Parathyroid adenoma (tissue), 2 donors: Measurements from ENCODE around the gene AREG.

Source experiments
- H2AFZ ChIP-seq: fragments of 300-600 bp; sonication (generic); one replicate; pipeline ENCODE4 v1.7.0; 2017; ENCODE audit warnings: antibody characterized with exemption, mild to moderate bottlenecking
- H3K27ac ChIP-seq: fragments of 300-600 bp; sonication (generic); one replicate; pipeline ENCODE4 v1.7.0; 2017
- H3K27me3 ChIP-seq: fragments of 300-600 bp; sonication (generic); one replicate; pipeline ENCODE4 v1.7.0; 2017; ENCODE audit warnings: low read length; ENCODE audit not compliant: control insufficient read depth, insufficient read depth
- H3K36me3 ChIP-seq: fragments of 300-600 bp; sonication (generic); one replicate; pipeline ENCODE4 v1.7.0; 2017; ENCODE audit warnings: low read length; ENCODE audit not compliant: control insufficient read depth, insufficient read depth
- H3K4me1 ChIP-seq: fragments of 300-600 bp; sonication (generic); one replicate; pipeline ENCODE4 v1.7.0; 2017; ENCODE audit warnings: control low read depth
- H3K4me2 ChIP-seq: fragments of 300-600 bp; sonication (generic); one replicate; pipeline ENCODE4 v1.7.0; 2017; ENCODE audit warnings: low read length
- H3K4me3 ChIP-seq: fragments of 300-600 bp; sonication (generic); one replicate; pipeline ENCODE4 v1.7.0; 2017; ENCODE audit warnings: low read depth, low read length
- H3K79me2 ChIP-seq: fragments of 300-600 bp; sonication (generic); one replicate; pipeline ENCODE4 v1.7.0; 2017; ENCODE audit warnings: control low read depth
- H3K9ac ChIP-seq: fragments of 300-600 bp; sonication (generic); one replicate; pipeline ENCODE4 v1.7.0; 2017; ENCODE audit warnings: mild to moderate bottlenecking
- H3K9me3 ChIP-seq: fragments of 300-600 bp; sonication (generic); one replicate; pipeline ENCODE4 v1.7.0; 2017; ENCODE audit warnings: low read length; ENCODE audit not compliant: control insufficient read depth
- TF ChIP-seq, protein P1 (sequence below): fragments of 300-600 bp; sonication (generic); IDR thresholded peaks from one replicate; pipeline ENCODE4 v1.7.0; 2017; ENCODE audit warnings: antibody characterized with exemption, mild to moderate bottlenecking
- donor health status: primary hyperparathyroidism.

AREG gene

DNA sequence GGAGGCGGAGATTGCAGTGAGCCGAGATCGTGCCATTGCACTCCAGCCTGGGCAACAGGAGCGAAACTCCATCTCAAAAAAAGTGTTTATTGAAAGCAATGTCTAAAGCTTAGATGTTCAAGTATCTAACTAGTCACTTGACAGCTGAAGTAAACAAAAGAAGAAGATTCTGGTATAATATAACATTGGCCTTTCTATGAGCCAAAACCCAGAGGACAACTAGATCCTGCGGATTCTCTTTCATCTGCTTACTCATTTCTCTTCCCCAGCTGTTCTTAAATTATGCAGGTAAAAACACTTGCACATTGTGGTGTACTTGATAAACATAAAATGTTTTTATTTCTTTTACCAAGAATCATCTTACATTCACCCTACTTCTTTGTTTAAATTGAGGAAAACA, 24.1 kb upstream of the AREG start:
- Histone ChIP-seq H3K27me3 (no peaks in the 10 kb centered on the region), H2AFZ (no peak overlapping the region), H3K4me3 (no peak overlapping the region), H3K9me3 (no peaks in the 10 kb centered on the region), H3K36me3 (no peaks in the 10 kb centered on the region), H3K4me1 (no peaks in the 10 kb centered on the region), H3K27ac (no peak overlapping the region), H3K4me2 (no peak overlapping the region), H3K9ac (no peak overlapping the region), H3K79me2 (no peaks in the 10 kb centered on the region)
- TF ChIP-seq, protein P1, sequence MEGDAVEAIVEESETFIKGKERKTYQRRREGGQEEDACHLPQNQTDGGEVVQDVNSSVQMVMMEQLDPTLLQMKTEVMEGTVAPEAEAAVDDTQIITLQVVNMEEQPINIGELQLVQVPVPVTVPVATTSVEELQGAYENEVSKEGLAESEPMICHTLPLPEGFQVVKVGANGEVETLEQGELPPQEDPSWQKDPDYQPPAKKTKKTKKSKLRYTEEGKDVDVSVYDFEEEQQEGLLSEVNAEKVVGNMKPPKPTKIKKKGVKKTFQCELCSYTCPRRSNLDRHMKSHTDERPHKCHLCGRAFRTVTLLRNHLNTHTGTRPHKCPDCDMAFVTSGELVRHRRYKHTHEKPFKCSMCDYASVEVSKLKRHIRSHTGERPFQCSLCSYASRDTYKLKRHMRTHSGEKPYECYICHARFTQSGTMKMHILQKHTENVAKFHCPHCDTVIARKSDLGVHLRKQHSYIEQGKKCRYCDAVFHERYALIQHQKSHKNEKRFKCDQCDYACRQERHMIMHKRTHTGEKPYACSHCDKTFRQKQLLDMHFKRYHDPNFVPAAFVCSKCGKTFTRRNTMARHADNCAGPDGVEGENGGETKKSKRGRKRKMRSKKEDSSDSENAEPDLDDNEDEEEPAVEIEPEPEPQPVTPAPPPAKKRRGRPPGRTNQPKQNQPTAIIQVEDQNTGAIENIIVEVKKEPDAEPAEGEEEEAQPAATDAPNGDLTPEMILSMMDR: no peak

DNA sequence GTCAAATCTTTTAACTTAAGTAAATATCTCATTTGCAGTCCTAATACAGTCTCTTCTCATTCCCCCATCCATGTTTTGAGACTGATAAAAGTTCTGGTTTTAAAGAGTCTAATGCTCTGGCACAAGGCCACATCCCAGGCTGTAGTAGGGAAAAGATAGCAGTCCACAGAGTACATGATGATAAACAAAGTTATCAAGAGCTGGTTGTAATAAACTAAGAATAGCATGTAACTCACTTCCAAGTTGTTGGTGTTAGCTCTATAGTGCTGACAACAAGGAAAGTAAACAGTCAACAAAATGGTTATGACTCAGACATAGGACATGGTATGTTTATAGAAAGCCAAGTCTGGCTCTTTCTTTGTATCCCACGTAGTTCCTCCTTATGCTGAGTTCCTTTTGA, 21.8 kb upstream of the AREG start:
- H3K9ac ChIP-seq: no peak overlapping the region
- no peak overlapping the region for H3K4me2 ChIP-seq
- H3K79me2 ChIP-seq: no peaks in the 10 kb centered on the region
- no peaks in the 10 kb centered on the region for H3K4me1 ChIP-seq
- no peaks in the 10 kb centered on the region for H3K9me3 ChIP-seq
- no peaks in the 10 kb centered on the region for H3K36me3 ChIP-seq
- no peak overlapping the region for H2AFZ ChIP-seq
- H3K27ac ChIP-seq: no peak overlapping the region
- H3K4me3 ChIP-seq: no peak overlapping the region
- no peaks in the 10 kb centered on the region for H3K27me3 ChIP-seq
- TF ChIP-seq, protein P1: no peak

DNA sequence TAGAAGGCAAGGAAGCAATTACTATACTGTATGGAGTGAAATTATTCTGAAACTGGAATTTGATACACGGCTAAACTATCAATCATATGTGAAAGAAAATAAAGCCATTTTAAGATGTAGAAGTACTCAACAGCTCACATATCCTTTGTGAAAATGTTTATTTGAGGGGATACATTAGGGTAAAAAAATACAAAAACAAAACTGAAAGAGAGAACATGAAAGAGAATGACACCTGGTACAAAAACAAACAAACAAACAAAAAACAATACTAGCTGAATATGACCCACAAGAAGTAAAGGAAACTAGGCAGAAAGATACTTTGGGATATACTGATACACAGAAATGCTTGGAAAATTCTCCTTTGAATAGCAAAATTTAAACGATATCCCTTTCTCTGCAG, 20.8 kb upstream of the AREG start:
- no peaks in the 10 kb centered on the region for H3K27me3 ChIP-seq
- no peak overlapping the region for H3K4me2 ChIP-seq
- H3K36me3 ChIP-seq: no peaks in the 10 kb centered on the region
- H2AFZ ChIP-seq: no peak overlapping the region
- no peaks in the 10 kb centered on the region for H3K9me3 ChIP-seq
- H3K27ac ChIP-seq: no peak overlapping the region
- no peak overlapping the region for H3K4me3 ChIP-seq
- no peaks in the 10 kb centered on the region for H3K79me2 ChIP-seq
- TF ChIP-seq, protein P1: no peak
- H3K9ac ChIP-seq: no peak overlapping the region
- no peaks in the 10 kb centered on the region for H3K4me1 ChIP-seq

DNA sequence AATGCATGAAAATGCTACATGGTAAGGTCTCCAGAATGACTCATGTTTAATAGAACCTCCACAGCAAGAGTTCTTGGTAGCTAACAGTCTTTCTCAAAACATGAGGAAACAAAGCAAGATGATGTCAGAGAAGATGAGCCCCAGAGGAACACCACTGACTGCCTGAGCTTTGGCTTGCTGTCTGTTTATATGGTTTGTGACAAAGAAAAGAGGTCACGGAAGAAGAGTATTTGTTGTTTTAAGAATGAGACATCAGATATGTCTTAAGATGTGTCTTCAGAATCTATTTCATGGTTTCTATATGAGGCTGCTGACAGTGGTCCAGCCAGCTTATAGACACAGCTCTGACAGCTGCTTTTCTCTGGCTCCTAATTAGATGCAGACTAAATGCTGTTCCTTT, 18.8 kb upstream of the AREG start:
- H3K9ac ChIP-seq: no peak overlapping the region
- H3K27ac ChIP-seq: no peak overlapping the region
- TF ChIP-seq, protein P1: no peak
- no peaks in the 10 kb centered on the region for H3K36me3 ChIP-seq
- no peaks in the 10 kb centered on the region for H3K79me2 ChIP-seq
- H3K4me2 ChIP-seq: no peak overlapping the region
- H2AFZ ChIP-seq: no peak overlapping the region
- H3K27me3 ChIP-seq: no peaks in the 10 kb centered on the region
- no peaks in the 10 kb centered on the region for H3K4me1 ChIP-seq
- H3K4me3 ChIP-seq: no peak overlapping the region
- no peaks in the 10 kb centered on the region for H3K9me3 ChIP-seq

DNA sequence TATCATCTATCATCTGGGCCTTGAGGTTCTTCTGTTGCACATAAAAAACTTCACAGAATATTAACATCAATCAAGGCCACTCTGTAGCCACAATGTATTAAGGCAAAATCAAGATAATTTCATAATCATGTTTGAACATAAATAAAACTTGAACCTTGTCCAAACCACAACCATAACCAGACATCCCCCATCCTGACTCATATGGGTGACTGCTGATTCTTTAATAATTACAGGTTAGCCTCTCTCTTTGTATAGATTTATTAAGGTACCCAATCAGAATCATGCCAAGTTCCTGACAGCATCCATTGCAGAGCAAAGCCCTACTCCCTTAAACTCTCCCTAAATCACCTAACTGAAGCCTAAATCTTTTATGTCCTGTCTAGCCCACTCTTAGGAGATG, 16.7 kb upstream of the AREG start:
- no peaks in the 10 kb centered on the region for H3K79me2 ChIP-seq
- H3K27ac ChIP-seq: no peak overlapping the region
- H3K9ac ChIP-seq: no peak overlapping the region
- H3K4me2 ChIP-seq: no peak overlapping the region
- no peak overlapping the region for H2AFZ ChIP-seq
- no peaks in the 10 kb centered on the region for H3K4me1 ChIP-seq
- no peaks in the 10 kb centered on the region for H3K36me3 ChIP-seq
- no peaks in the 10 kb centered on the region for H3K27me3 ChIP-seq
- TF ChIP-seq, protein P1: no peak
- H3K4me3 ChIP-seq: no peak overlapping the region
- no peaks in the 10 kb centered on the region for H3K9me3 ChIP-seq
